HG02981 (cell line): ENCODE data around the gene PIK3R4.

Experiments
- ATAC-seq: cut with Tn5 transposase; IDR thresholded peaks from one replicate; pipeline ENCODE4 v1.9.1; 2021; ENCODE audit warnings: mild to moderate bottlenecking, moderate library complexity; ENCODE audit not compliant: unreplicated experiment

The PIK3R4 gene

DNA sequence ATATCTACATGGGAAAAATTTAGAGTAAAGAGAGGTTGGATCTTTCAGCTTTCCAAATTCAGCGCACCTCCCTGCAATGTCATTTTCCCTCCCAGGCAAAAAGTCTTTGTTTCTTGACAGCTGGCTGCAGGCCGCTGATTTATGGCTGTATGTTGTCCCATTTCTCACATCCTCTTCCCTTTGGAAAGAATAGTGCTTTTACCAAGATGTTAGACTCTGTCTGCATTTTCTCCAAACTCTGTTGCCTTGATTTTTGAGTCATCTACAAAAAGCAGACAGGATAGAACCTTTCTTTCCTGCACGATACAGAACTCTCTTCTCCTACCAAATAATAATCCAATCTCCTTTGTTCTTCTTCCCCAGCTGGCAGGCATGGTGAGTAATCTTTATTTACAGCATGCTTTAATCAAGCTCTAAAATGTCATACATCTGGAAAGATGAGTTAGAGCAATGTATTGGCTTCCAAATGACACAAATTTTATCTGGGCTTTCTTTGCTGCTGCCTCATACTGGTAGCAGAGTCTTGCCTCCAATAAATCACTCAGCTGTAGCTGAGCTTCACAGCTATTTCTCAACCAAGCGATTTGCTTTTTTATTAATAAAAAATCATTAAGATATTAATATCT is 101.9 kb downstream of the PIK3R4 start:
- no peak for ATAC-seq

DNA sequence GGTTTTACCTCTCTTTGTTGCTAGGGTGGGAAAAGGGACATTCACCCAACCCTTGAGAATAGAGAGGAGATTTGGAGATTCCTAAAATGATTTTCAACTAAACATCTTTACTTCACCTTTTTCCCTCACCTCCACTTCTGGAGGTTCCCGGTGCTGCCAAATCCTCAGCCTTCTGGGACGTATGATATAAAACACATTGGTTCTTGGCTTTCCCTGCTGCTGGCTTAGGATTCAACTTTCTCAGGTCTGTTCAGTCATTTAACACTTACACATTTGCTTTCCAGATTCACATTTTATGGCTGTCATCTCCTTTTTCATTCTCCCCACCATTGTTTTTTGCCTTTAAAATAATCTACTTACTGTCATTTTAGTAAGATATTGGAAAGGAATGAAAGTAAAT is 106.6 kb downstream of the PIK3R4 start:
- ATAC-seq: no peak

DNA sequence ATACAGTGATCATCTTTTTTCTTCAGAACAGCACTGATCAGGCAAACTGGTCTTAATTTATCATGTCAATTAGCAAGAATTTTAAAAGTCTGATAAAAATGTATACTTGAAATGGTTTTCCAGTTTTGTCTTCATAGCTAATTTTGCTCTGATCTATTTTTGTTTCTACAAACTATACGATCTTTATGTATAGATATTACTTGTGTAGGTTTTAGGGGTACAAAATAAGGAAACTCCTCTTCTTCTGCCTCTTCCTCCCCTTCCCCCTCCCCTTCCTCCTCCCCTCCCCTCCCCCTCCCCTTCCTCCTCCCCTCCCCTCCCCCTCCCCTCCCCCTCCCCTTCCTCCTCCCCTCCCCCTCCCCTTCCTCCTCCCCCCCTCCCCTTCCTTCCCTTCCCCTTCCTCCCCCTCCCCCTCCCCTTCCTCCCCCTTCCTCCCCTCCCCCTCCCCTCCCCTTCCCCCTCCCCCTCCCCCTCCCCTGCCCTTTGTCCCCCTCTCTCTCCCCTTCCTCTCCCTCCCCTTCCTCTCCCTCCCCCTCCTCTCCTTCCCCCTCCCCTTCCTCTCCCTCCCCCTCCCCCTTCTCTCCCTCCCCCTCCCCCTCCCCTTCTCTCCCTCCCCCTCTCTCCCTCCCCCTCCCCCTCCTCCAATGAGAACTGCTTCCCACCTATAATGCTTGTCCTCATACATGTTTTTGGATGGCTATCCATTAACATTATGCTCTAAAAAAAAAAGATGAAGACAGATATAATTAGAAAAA is 110.0 kb downstream of the PIK3R4 start:
- ATAC-seq: no peak

DNA sequence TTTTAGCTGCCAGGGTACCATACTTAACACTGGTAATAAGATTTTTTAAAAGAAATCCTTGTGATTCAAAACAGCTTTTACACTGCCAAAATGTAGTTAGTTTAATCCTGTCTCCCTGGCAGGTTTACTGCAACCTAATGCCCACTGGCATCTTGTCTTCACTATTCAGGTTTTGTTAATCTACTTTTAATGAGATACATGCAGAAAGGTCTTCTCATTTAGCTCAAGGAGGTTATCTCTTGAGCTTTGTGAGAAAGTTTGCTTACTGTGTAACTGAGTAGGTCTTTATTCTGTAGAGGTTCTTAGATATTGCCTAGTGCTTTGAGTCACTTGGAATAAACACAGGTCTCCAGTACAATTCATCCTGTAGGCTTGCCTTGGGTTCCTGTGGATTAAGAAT is 110.7 kb downstream of the PIK3R4 start:
- no peak for ATAC-seq

DNA sequence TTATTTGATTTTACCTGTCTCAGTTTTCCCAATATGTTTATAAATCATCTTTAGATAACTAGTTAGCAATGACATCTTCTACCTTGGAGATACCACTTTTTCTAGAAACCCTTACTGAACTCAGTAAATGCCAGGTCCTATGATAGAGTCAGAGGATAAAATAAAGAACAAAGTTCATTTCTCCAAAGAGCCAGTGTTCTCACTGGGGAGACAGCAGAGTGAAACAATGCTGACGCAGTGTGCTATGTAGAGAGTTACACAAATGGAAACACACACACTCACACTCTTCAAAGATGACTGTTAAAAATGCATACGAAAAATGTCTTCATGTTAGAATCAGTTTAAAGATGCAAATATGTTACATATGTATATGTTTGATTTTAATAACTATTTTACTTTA is 111.3 kb downstream of the PIK3R4 start:
- ATAC-seq: no peak
